NCI-H128 (cell line): ENCODE measurements around the gene RSBN1L.

Experiments
- DNase-seq: peaks from one replicate; lab custom pipeline; 2025; ENCODE audit not compliant: unreplicated experiment; lab: John Stamatoyannopoulos, UW

Gene RSBN1L

GRCh38 chr7:77727936-77728701 is 31.9 kb downstream of the RSBN1L start:
- DNase-seq, result no peak

GRCh38 chr7:77729574-77730348 is 33.5 kb downstream of the RSBN1L start:
- DNase-seq, result no peak

- DNase-seq, result no peak
Observed at GRCh38 chr7:77731716-77732115, 35.5 kb downstream of the RSBN1L start.

GRCh38 chr7:77734659-77735421 is 38.6 kb downstream of the RSBN1L start:
- DNase-seq, result no peak

- DNase-seq, result no peak
Observed at GRCh38 chr7:77735457-77735856, 39.2 kb downstream of the RSBN1L start.

- no peak for DNase-seq
Observed at GRCh38 chr7:77736991-77737390, 40.7 kb downstream of the RSBN1L start.

- DNase-seq, result no peak
Observed at GRCh38 chr7:77738382-77738781, 42.1 kb downstream of the RSBN1L start.

GRCh38 chr7:77738871-77739270 is 42.6 kb downstream of the RSBN1L start:
- no peak for DNase-seq

GRCh38 chr7:77740257-77740656 is 44.0 kb downstream of the RSBN1L start:
- no peak for DNase-seq

GRCh38 chr7:77743518-77743917 is 47.3 kb downstream of the RSBN1L start:
- DNase-seq, result no peak

GRCh38 chr7:77745746-77746145 is 49.5 kb downstream of the RSBN1L start:
- DNase-seq, result no peak

GRCh38 chr7:77746164-77746823 is 50.0 kb downstream of the RSBN1L start:
- no peak for DNase-seq

- DNase-seq, result no peak
Observed at GRCh38 chr7:77746824-77747165, 50.5 kb downstream of the RSBN1L start.

GRCh38 chr7:77747178-77747577 is 50.9 kb downstream of the RSBN1L start:
- DNase-seq, result no peak

GRCh38 chr7:77747718-77748117 is 51.5 kb downstream of the RSBN1L start:
- DNase-seq, result no peak

GRCh38 chr7:77752016-77752415 is 55.8 kb downstream of the RSBN1L start:
- no peak for DNase-seq

- DNase-seq, result no peak
Observed at GRCh38 chr7:77753173-77753572, 56.9 kb downstream of the RSBN1L start.

GRCh38 chr7:77757589-77757988 is 61.3 kb downstream of the RSBN1L start:
- no peak for DNase-seq

- DNase-seq, result no peak
Observed at GRCh38 chr7:77759294-77759889, 63.1 kb downstream of the RSBN1L start.

GRCh38 chr7:77760809-77761453 is 64.7 kb downstream of the RSBN1L start:
- no peak for DNase-seq
